GM18870 (cell line): Measurements from ENCODE around the gene IQGAP1.
A peak's percentile ranks its signal among the peaks of the same experiment; 100 is the strongest.
"Not testable (repeated sequence)": the region's sequence is repeated elsewhere in the genome, so short reads cannot be mapped to it uniquely, and the experiment has no call there.

Source experiments
- ATAC-seq: cut with Tn5 transposase; IDR thresholded peaks from one replicate; pipeline ENCODE4 v1.9.1; 2021; ENCODE audit warnings: moderate library complexity; ENCODE audit not compliant: unreplicated experiment

The IQGAP1 gene, protein sequence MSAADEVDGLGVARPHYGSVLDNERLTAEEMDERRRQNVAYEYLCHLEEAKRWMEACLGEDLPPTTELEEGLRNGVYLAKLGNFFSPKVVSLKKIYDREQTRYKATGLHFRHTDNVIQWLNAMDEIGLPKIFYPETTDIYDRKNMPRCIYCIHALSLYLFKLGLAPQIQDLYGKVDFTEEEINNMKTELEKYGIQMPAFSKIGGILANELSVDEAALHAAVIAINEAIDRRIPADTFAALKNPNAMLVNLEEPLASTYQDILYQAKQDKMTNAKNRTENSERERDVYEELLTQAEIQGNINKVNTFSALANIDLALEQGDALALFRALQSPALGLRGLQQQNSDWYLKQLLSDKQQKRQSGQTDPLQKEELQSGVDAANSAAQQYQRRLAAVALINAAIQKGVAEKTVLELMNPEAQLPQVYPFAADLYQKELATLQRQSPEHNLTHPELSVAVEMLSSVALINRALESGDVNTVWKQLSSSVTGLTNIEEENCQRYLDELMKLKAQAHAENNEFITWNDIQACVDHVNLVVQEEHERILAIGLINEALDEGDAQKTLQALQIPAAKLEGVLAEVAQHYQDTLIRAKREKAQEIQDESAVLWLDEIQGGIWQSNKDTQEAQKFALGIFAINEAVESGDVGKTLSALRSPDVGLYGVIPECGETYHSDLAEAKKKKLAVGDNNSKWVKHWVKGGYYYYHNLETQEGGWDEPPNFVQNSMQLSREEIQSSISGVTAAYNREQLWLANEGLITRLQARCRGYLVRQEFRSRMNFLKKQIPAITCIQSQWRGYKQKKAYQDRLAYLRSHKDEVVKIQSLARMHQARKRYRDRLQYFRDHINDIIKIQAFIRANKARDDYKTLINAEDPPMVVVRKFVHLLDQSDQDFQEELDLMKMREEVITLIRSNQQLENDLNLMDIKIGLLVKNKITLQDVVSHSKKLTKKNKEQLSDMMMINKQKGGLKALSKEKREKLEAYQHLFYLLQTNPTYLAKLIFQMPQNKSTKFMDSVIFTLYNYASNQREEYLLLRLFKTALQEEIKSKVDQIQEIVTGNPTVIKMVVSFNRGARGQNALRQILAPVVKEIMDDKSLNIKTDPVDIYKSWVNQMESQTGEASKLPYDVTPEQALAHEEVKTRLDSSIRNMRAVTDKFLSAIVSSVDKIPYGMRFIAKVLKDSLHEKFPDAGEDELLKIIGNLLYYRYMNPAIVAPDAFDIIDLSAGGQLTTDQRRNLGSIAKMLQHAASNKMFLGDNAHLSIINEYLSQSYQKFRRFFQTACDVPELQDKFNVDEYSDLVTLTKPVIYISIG (N-terminal part only)

DNA sequence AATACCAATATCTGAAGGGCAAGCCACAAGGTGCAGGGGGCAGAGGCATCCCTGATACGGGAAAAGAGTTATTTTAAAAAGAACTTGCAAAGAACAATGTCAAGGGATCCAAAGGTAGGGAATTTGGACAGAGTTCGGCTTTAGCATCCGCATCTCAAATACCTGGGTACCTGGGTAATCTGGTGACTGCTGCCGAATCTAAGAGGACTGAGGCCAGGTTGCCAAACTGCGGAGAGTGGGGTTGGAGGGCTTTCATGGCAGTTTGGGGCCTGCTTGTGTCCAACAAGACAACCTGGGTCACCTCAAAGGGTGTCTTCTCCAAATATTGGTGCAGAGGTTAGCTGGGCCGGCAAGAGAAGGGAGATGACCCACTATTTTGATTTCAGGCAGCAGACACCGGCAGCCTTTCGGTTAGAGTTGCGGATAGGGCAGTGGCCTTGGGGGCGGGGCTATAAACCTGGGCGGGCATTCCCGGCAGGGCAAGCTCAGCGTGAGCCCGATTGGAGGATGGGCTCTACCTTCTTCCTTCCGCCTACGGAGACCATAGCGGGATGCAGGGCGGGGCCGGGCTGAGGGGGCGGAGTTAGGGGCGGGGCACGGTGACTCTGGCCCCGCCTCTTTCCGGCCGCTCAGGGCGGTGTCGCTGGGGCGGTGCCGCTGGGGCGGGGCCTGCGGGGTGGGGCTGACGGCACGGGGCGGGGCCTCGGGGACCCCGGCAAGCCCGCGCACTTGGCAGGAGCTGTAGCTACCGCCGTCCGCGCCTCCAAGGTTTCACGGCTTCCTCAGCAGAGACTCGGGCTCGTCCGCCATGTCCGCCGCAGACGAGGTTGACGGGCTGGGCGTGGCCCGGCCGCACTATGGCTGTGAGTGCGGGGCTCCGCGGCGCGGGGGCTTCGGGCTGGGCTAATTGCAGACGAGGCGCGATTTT, at the start of gene IQGAP1:
Gene IQGAP1, plus strand, starts transcription at position 709 of the 928 bp plus-strand sequence. Its CDS starts 100 bp downstream, at position 809.
- ATAC-seq, result peak; percentile 85

DNA sequence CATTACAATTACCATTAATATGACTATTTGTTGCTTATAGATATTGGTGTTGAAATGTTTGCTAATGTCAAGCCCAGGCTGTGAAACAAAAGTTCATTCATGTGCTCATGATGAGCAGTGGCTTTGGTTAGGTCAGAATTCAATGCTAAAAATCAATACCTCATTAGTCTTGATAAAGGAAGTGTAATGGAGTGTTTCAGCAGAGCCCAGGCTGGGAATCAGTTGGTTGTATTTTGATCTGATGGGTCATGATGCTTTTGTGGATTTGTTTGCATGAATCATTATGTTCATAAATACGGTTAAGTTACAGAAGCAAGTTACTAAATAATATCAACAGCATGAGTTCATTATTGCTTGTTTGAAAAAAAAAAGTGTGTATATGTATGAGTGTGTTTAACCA, 49.5 kb upstream of the IQGAP1 start:
- no peak for ATAC-seq

DNA sequence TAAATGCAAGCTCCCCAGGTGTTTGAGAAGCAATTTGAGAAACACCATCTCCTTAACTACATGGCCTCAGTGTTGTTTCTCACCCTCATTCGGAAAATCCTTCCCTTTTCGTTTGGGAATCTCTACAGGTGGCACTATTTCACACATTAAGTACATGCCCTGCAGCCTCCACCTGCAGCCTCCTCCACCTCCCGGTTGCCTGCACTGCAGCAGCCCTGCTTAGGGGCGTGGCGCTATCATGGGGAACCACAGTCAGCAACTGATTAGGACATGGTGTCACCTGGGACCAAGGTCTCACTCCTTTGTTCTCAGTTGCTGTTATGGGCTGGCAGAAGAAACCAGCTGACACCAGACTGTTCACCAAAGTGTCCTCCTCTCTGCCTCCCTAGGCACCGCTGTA, 47.7 kb upstream of the IQGAP1 start:
- no peak for ATAC-seq

DNA sequence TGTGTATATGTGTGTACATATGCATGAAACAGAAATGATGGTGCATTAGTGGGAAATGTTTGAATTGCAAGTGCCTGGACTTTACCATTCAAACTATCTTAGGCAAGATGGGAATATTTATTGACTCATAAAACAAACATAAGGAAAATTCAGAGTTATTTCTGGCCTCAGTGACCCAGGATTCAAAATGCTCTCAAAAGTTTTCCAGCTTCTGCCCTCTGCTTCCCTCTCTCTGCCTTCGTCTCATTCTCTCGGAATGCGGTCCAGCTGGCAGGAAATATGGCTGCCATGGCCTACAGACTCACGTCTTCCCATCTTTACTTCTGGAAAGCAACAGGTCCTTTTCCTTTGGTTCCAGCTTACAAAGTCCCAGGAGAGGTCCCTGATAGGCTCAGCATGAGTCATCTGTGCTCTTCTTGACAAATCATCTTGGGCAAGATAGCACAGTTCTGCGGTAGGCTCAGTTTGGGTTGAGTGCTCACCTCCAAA, 44.7 kb upstream of the IQGAP1 start:
- no peak for ATAC-seq

DNA sequence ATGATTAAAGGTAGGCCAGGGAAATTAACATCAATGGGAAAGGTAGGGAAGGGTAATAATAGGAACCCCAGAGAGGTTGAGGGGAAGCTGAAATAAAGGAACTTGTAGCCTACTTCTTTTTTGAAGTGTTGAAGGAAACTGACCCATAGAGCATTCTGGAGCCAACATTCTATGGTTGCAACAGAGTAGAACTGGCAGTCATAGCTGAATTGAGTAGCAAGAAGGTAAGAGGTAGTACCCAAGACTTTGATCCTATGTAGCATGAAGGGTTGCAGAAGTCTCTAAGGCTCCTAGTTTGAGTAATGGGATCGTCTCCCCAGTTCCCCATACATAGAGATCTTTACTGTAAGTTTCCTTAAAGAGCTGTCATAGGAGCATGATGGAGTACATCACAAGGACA, 43.4 kb upstream of the IQGAP1 start:
- no peak for ATAC-seq

DNA sequence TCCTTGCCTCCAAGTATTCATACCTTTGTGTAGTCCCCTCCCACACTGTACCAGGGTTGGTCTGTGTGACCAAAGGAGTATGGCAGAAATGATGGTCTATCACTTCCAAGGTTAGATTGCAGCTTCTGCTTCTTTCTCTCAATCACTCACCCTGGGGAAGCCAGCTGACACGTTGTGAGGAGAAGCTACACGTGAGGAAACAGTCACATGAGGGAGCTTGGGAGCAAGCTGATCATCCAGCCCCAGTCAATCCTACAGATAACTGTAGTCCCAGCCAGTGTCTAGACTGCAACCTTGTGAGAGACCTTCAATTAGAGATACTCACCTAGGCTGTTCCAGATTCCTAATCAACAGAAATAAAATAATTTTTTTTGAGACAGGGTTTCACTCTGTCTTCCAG, 42.2 kb upstream of the IQGAP1 start:
- ATAC-seq, result no peak

DNA sequence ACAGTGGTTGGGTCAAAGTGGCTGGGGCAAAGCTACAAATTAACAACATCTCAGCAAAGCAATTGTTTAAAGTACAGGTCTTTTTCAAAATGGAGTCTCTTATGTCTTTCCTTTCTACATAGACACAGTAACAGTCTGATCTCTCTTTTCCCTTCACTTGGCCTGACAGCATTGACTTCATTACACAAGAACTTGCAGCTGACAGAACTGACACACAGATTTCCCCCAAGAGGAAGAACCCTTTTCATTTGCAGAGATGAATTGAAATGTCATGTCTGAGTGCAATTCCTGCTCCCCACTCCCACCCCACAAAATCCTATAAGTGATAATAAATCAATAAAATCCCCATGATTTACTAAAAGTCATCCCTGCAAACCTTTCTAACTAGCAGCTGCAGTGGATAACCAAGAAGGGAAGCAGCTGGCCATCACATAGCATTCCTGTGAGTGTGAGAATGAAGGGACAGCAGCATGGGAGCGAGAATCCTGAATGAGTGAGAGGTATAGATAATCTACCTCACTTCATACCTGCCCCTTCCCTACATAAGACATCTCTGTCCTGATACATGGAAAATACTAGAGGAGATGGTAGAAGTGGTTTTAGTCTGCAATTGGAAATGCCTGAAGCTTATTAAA, 40.5 kb upstream of the IQGAP1 start:
- ATAC-seq, result not testable (repeated sequence)

DNA sequence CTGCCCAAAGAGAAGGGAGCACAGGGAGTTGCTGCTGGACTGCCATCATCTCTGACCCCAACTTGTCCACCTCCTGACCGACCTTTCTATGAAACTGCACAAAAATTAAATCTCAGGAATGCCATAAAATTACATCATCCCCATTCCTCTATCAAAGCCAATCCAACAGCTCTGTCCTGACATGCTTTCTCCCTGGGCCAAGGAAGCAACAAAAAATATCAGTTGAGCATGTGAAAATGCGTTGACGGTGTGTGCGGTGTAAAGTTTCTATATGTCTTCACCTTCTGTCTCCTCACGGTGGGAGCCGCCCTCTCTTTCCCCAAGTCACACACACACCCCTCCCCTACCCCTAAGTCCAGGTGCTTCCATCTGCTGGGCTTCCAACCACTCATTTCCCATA, 39.6 kb upstream of the IQGAP1 start:
- ATAC-seq, result no peak

DNA sequence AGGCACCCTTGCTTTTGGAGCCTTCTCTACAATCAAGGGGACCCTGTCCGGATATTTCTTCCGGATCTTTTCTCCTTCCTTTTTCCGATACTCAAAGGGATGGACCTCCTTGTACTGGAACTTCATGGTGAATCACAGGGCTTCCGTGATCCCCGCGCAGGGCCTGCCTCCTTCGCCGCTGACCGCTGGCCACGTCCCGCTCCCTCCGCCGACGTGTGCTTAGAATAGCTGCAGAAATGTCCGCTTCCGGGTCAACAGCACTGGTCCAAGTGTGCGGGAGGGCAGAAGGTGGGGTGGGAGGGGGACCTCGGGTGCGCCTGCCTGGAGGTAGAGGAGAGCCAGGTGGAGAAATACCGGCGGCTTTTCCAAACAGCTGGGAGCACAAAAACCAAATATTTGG, 39.0 kb upstream of the IQGAP1 start:
- no peak for ATAC-seq

DNA sequence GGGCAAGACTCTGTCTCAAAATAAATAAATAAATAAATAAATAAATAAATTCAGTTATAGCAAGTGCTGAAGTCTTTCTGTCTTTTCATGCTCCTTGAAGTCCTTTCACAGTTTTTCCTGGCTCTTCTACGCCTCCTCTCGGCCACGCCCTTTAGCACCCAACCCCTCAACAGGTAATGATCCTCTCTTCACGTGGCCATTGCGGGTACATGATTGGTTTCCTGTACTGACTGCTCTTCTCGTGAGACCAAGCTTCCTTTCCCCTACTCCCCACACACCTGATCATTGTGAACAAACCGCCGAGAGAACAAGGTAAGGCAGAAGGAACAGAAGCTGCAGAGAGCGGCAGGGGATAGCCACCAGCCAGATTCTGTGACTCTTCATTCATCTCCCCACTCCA, 38.2 kb upstream of the IQGAP1 start:
- ATAC-seq, result no peak

DNA sequence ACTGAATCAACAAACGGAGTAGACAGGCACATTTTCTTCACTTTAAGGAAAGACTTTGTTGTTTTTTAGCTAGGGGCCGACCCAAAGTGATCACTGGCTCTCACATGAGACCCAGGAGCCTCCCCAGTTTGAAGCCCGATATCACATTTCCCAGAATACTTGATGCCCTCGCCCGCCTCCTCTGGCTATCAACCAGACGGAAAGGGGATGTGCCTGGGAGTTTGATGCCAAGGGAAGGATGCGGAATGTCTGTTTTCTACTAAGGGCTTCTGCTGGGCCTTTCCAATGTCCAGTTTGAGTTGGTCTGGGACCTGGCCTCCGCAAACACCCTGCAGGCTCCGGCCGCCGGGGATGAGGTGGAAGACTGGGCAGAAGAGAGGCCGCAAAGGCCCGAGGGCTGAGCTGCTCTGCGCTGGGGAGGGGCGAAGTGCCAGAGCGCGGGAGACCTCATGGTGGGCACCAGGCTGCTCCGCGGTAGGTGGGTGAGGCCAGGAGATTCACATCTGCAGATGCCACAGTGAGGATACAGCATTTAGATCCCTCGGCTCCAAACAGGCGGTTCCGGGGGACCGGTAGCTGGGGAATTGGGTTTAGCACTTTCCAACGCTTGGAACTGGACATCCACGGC, 36.4 kb upstream of the IQGAP1 start:
- ATAC-seq, result no peak

DNA sequence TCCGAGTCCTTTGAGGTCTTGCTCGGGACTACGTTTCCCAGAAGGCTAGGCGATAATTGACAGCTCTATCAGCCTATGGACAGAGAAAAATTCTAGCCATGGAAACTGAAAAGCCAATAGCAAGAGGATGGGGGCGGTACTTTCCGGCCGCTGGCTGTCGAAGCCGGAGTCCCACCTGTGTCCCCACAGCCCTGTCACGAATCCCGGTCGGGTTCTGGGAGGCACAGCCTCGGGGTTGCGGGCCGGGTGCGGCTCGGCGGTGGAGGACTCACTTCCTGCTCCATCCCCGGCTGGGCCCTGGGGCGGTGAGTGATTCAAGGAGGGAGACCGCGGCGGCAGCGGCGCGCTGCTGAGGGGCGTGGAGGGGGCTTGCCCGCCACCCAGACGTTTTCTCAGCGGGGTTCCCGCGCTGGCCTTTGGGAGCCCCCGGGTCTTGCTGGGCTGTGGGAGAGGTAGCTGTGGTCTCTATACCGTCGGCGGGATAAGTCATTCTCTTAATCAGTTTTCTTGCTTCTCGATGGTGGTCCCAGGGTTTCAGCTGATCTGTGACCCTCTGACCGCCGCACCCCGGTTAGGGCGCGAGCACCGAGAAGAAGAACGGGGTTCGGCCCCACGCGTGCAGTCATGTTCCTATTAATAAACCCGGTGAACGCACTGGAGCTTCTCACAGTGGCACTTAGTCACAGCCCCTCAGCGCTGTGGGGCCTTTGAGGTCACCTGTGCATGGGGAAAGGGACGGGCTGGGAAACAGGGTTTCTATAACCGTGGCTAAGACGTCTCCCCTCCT, 35.7 kb upstream of the IQGAP1 start, which contains the start of gene ZNF774:
Gene ZNF774, plus strand, starts transcription at position 178 of the 787 bp plus-strand sequence. CDS start 2,377 bp downstream, outside the sequence.
- peak; percentile 99 for ATAC-seq

DNA sequence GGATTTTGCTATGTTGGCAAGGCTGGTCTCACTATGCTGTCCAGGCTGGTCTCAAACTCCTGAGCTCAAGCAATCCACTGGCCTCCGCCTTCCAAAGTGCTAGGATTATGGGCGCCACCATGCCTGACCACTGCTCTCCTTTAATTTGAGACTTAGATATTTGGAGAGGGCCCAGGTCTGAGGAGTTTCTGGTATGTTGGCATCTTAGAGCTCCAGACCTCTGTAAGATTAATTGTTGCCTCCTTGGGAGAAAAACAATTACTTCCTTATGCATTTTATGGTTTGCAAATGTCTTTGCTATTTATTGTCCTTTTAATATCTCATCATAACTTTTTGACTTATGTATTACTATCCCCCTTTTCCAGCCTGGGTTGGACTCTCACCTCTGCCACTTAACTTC, 33.1 kb upstream of the IQGAP1 start:
- no peak for ATAC-seq

DNA sequence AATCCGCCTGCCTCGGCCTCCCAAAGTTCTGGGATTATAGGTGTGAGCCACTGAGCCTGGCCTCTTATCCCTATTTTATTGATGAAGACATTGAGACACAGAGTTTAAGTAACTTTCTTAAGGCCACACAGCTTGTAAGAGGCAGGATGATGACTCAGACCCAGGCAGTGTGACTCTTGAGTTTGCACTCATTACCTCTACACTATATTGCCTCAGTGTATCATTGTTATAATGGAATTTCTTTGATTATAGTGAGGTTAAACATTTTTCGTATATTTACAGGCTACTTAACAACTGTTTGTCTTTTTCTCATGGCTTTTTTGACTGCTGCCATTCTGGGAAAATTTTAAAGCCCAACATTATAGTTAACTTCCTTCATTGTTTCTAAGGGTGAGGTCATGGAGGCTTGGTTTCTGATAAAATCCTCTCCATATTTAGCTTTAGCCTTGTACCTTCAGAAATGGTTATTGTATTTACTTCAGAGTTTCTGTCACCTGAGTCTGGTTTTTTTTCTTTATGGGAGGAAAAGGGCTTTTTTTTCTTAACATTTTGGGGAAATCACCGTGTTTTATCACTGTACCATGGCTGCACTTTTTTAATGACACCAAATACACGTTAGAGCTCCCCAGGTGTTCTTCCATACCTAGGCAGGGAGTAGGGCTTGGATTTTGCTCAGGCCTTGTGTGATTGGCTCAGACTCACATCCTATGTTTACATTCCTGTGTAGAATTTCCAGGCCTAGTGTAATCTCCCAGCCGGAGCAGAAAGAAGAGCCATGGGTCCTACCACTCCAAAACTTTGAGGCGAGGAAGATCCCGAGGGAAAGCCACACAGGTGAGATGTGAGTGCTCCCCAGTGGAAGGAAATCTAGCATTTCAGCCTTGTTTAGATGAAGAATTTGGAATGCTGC, 29.7 kb upstream of the IQGAP1 start:
- no peak for ATAC-seq

DNA sequence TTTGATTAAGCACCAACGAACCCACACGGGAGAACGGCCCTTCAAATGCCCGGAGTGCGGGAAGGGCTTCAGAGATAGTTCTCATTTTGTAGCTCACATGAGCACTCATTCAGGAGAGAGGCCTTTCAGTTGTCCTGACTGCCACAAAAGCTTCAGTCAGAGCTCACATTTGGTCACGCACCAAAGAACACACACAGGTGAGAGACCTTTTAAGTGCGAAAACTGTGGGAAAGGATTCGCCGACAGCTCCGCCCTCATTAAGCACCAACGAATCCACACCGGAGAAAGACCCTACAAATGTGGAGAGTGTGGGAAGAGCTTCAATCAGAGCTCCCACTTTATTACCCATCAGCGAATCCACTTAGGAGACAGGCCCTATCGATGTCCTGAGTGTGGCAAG, 27.3 kb upstream of the IQGAP1 start:
- ATAC-seq, result no peak

DNA sequence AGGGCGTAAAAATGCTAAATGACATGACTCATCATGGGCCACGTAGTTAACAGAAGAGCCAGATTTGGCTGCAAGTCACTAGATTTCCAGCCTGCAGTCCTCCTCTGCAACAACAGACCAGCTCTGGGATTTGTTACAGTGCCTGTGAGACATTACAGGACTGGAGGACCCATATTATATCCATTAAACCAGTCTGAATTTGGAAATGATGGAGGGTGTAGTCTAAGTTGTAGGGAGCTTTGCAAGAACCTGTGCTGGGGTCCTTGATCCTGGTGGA, 25.2 kb upstream of the IQGAP1 start:
- ATAC-seq, result no peak

DNA sequence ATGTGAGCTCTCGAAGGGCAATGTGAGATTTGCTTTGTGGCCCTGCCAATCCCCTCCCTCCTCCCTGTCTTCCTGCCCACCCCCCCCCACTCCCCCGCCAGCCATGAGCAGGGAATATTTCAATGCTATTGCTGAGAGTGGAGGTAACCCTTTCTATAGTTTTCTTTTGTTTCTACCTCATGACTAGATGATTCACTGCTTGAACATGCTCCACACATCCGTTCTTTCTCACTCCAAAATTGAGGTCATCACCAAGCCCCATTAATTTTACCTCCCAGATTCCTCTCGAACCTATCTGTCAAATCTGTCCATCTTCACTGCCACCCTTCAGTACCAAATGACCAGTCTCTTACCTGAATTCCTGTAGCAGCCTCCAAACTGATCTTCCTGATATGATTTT, 23.8 kb upstream of the IQGAP1 start:
- no peak for ATAC-seq
